SW480 (cell line): ENCODE measurements around the gene RPS29.
"Not testable (repeated sequence)": the region's sequence is repeated elsewhere in the genome, so short reads cannot be mapped to it uniquely, and the experiment has no call there.

Experiments
- DNase-seq: peaks from one replicate; pipeline ENCODE4 v3.0.0-alpha.2; 2016; ENCODE audit warnings: low spot score

Gene RPS29

DNA sequence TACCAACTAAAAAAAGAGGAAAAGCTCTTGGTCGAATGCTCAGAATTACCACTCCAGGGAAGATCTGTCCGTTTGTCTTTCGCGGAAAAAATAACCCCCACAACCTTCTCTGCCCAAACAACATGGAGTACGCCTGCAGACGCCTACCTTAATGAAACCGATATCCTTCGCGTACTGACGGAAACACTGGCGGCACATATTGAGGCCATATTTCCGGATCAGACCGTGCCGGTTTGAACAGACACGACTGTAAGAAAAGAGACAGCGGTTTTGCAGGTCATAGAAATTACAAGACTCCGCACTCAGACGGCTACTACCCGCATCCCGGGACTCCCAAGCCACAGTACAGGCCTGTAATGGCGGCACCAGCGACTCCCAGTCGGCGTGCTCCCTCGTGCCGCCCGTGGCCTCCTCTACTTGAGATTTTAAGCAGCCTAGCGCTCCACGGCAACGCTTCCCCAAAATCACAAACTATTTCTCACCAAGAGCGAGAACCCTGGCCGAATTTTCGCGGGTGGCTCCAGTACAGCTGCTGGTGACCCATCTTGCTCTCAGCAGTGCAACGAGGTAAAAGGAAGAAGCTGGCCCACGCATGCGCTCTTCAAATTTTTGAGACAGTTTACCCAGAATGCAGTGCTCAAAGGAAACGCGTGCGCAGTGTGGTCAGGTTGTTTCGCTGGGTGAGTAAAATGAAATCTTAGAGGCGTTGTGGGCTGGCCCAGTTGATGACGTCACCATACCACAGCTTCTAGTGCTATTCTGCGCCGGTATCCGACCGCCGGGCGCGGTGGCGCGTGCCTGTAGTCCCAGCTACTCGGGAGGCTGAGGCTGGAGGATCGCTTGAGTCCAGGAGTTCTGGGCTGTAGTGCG, at the start of gene RPS29:
Gene RPS29 (minus strand): TSS at position 578 of the 870 bp plus-strand sequence. CDS start 34 bp downstream, at position 544.
- peak; percentile 98 for DNase-seq

- DNase-seq, result peak; percentile 64
Measured at GRCh38 chr14:49634547-49635334, 48.6 kb upstream of the RPS29 start, which contains the start of gene DNAAF2. DNAAF2 (minus strand) TSS chr14:49635244; CDS start chr14:49635149, 95 bp downstream.

GRCh38 chr14:49633640-49634546, 47.7 kb upstream of the RPS29 start:
- DNase-seq, result peak; percentile 93

- no peak for DNase-seq
Measured at GRCh38 chr14:49623941-49624839, 38.0 kb upstream of the RPS29 start.

GRCh38 chr14:49623387-49623786, 37.2 kb upstream of the RPS29 start:
- no peak for DNase-seq

- DNase-seq, result no peak
Measured at GRCh38 chr14:49622022-49622607, 35.9 kb upstream of the RPS29 start.

- peak; percentile 65 for DNase-seq
Measured at GRCh38 chr14:49621114-49621881, 35.1 kb upstream of the RPS29 start.

DNA sequence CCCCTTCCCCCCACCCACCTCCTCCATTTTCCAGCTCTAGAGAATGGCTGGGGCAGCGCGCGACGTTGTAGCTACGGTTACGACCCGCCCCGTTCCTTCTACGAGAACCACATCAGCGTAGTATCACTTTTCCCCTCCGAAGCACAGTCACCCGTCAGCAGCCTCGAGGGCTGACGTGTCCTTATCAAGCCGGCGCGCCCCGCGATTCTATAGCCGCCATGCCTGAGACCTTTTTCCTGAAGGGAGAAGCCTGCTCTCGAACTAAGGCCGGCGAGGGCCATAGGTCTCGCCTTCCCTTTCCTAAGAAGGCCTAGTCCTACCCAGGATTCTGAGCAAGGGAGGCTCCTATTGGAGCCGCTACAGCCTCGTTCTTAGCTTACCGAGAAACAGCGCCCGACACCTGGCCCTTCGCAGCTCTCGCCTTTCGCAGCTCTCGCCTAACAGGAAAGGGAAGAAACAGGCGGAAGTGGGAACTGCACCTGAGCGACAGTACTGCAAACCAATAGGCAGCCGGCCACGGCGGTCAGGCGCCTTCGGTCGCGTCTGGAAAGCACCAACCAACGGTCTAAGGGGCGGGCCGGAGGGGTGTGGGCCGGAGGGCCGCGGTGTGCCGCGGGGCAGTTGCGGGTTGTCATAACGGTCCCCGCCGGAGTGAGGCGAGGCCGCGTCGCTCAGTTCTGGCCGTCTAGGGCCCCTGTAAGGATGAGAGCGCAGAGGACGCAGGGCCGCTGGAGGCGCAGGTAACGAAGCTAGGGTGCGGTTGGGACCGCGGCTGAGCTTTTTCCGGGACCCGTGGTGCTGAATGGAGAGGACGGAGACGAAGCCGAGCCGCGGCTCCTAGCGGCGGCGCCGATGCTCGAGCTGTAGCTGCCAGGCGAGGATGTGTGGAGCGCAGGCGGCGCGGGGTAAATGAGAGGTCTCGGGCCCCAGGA, 34.3 kb upstream of the RPS29 start, which contains the start of the genes MGAT2 and RPL36AL:
Gene MGAT2 (plus strand): TSS at position 618 of the 932 bp plus-strand sequence. CDS start 470 bp downstream, outside the sequence.
Gene RPL36AL (minus strand): TSS at position 445 of the 932 bp plus-strand sequence. CDS start 1,522 bp downstream, outside the sequence.
- peak; percentile 97 for DNase-seq

- no peak for DNase-seq
Measured at GRCh38 chr14:49619730-49620129, 33.5 kb upstream of the RPS29 start.

DNA sequence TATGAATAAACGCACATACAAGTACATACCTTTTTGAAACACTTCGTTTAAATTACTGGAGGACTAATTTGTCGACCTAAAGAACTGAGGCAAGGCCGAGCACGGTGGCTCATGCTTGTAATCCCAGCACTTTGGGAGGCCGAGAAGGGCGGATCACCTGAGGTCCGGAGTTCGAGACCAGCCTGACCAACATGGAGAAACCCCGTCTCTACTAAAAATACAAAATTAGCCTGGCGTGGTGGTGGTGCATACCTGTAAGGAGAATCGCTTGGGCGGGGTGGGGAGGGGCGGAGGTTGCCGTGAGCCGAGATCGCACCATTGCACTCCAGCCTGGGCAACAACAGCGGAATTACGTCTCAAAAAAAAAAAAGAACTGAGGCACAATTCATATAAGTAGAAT, 33.1 kb upstream of the RPS29 start:
- not testable (repeated sequence) for DNase-seq

- no peak for DNase-seq
Measured at GRCh38 chr14:49617852-49618519, 31.8 kb upstream of the RPS29 start.

- DNase-seq, result no peak
Measured at GRCh38 chr14:49615776-49616175, 29.6 kb upstream of the RPS29 start.

DNA sequence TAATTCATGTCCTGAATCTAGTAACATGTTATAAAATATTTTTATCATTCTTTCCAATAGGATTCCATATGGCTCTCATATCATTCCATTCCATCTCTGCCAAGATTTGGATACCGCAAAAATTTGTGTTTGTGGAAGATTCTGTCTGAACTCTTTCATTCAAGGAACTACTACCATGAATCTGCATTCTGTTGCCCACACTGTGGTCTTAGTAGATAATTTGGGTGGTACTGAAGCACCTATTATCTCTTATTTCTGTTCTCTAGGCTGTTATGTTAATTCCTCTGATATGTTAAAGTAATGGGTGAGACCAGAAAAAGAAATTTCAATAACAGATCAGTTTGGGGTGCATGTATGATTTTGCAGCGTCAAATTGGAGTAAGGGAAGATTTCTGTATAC, 28.0 kb upstream of the RPS29 start:
- DNase-seq, result no peak

GRCh38 chr14:49612671-49613070, 26.5 kb upstream of the RPS29 start:
- DNase-seq, result no peak

- DNase-seq, result no peak
Measured at GRCh38 chr14:49612251-49612650, 26.1 kb upstream of the RPS29 start.

DNA sequence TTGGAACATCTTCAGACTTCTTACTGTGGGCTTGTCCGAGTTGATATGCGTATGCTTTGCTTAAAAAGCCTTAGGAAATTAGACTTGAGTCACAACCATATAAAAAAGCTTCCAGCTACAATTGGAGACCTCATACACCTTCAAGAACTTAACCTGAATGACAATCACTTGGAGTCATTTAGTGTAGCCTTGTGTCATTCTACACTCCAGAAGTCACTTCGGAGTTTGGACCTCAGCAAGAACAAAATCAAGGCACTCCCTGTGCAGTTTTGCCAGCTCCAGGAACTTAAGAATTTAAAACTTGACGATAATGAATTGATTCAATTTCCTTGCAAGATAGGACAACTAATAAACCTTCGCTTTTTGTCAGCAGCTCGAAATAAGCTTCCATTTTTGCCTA, 21.4 kb upstream of the RPS29 start:
- DNase-seq, result no peak

DNA sequence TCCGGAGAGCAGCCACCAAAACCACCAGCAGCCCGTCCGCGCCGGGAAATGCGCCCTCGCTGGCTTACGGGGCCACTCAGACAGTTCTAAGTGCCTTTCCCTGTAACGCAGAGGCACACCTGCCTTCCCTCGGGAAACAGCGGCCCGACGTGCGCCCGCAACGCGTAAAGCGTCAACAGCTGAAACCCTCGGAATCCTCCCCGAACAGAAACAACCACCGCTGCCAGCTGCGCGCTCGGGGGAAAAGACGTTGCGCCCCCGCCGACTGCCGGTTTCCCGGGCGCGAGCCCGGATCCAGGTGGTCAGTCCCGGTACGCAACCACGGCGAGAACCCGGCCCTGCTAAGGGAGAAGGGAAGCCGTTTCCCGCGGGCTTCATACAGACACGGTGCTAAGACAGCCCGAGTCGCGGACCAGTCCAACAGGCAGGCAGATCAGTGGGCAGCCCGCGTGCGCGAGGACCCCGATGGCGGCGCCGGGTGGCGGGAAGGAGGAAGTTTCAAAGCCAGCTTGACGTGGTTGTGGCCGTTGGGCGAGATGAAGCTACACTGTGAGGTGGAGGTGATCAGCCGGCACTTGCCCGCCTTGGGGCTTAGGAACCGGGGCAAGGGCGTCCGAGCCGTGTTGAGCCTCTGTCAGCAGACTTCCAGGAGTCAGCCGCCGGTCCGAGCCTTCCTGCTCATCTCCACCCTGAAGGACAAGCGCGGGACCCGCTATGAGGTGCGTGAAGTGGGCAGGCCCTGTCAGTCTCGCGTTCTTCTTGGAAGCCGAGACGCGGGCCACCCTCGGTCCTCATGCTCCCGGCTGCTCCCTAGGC, 12.5 kb upstream of the RPS29 start, which contains the start of gene LRR1:
Gene LRR1 (plus strand): TSS at position 456 of the 816 bp plus-strand sequence. CDS start 81 bp downstream, at position 537.
- peak; percentile 82 for DNase-seq
